Right cardiac atrium (tissue), 5 donors: ENCODE data around the gene GPX2. TPM values are rescaled to one million over a fixed set of nuclear protein-coding genes. Genes with fewer than 3 reads are reported as not detected.
A peak's percentile ranks its signal among the peaks of the same experiment; 100 is the strongest.

Source experiments
- ATAC-seq, 2 donors: fragments of 200-7000 bp; cut with Tn5 transposase; one replicate each; pipeline versions ENCODE4 v1.8.0 to v1.9.1; 2020; ENCODE audit warnings: moderate library complexity in 2 of 2, mild to moderate bottlenecking in 1 of 2
- DNase-seq, 3 donors: peaks; one replicate each; pipeline ENCODE4 v3.0.0-alpha.2; 2020
- H3K27ac ChIP-seq: one replicate; pipeline ENCODE4 v1.5.1; 2013; ENCODE audit warnings: mild to moderate bottlenecking, low read length, control low read depth, moderate library complexity
- H3K27me3 ChIP-seq: one replicate; pipeline ENCODE4 v1.6.1; 2013; ENCODE audit not compliant: control insufficient read depth, insufficient read depth
- H3K4me1 ChIP-seq: one replicate; pipeline ENCODE4 v1.6.1; 2013; ENCODE audit warnings: low read length; ENCODE audit not compliant: control insufficient read depth, insufficient read depth
- H3K4me3 ChIP-seq: one replicate; pipeline ENCODE4 v1.5.1; 2013; ENCODE audit warnings: low read length, control low read depth
- H3K9me3 ChIP-seq: one replicate; pipeline ENCODE4 v1.6.1; 2013; ENCODE audit warnings: low read length; ENCODE audit not compliant: control insufficient read depth
- WGBS: extraction: QIAGEN DNeasy Blood & Tissue Kit; methylation state at CpG from one replicate; pipeline ENCODE4 v1.1.7; 2013; 5-methylcytosine and 5-hydroxymethylcytosine counted together
- intact Hi-C, 4 donors: fragments of 100-400 bp; cut with DNase I; formaldehyde crosslinking; loops; one replicate each; pipeline versions ENCODE4 v1.11.0 to v1.14.0; 2022 to 2023
- long read RNA-seq, 4 donors: library from polyadenylated mRNA; unstranded; transcript quantifications; one replicate each; pipeline ENCODE4 v2.0.0, GENCODE V29; 2020 to 2021
- polyA plus RNA-seq: library from polyadenylated mRNA; stranded (reverse); fragments of 200-250 nt; gene quantifications from one replicate; pipeline ENCODE4 v1.2.3, GENCODE V29; 2013
- total RNA-seq, 4 donors: library from RNA; stranded (reverse); fragmentation: NEBNext Ultra II Directional; extraction: Animal tissue kit (Norgen Biotek cat#: 25700); gene quantifications; one replicate each; pipeline ENCODE4 v1.2.1, GENCODE V29; 2021
- donor health status: healthy with polysubstance abuse.
- donor health status: DM: no; HTN: yes; CAD: no.
- donor health status: DM: no; HTN: no; CAD: no.
- donor health status: DM: no; HTN: yes; CAD: no; lungs with severe emphysema.
- donor health status: DM: yes; HTN: yes; CAD: no.

Gene GPX2
- not detected for total RNA-seq
- 0.23 TPM for polyA plus RNA-seq
- long read RNA-seq, donor 1 = 0 reads
- long read RNA-seq, donor 2 = 0 reads
- long read RNA-seq, donor 3 = 0 reads
- long read RNA-seq, donor 4 = 0 reads

GRCh38 chr14:64942531-64943111 lies at the start of gene GPX2:
GPX2 (minus strand) TSS chr14:64942745; CDS start chr14:64942726, 19 bp downstream.
- Histone ChIP-seq H3K4me3 (no peak within 1 kb of the TSS), H3K4me1 (no peaks in the 10 kb centered on the region), H3K27me3 (no peaks in the 10 kb centered on the region), H3K9me3 (no peaks in the 10 kb centered on the region), H3K27ac (no peak within 1 kb of the TSS)
- intact Hi-C loops = no loop called here
- DNase-seq = no peak
- no peak for ATAC-seq
- 90% methylated on average over 13 of the region's 13 CpGs for WGBS

GRCh38 chr14:64990939-64991338 lies 48.4 kb upstream of the GPX2 start:
- ATAC-seq = no peak
- no peak for DNase-seq
- no peak overlapping the region for H3K4me3 ChIP-seq
- H3K9me3 ChIP-seq = no peaks in the 10 kb centered on the region
- peaks cover 3% of the 10 kb centered on the region for H3K4me1 ChIP-seq
- H3K27ac ChIP-seq = no peak overlapping the region
- no peaks in the 10 kb centered on the region for H3K27me3 ChIP-seq
- WGBS = 91% methylated on average over 4 of the region's 4 CpGs
- intact Hi-C loops = no loop called here

DNA sequence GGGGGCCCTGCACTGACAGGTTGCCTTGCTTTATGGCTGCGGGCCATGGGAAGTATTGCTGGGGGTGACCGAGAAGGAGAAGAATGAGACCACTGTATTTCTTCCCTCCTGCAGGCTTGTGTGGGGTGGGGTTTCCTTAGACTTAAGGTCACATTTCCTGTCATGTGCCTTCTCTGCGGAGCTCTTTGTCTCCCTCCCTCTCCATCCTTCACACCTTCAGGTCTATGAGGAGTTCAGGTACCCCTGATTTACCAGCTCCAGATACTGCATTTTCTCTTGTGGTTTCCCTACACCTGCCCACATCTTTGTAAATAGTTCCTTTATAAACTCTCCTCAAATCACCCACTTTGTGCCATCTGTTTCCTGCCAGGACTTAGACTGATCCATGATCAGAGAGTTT lies 47.8 kb upstream of the GPX2 start:
- Histone ChIP-seq H3K27me3 (no peaks in the 10 kb centered on the region), H3K4me3 (no peak overlapping the region), H3K9me3 (no peaks in the 10 kb centered on the region), H3K27ac (no peak overlapping the region), H3K4me1 (peaks cover 3% of the 10 kb centered on the region)
- ATAC-seq (no peak), DNase-seq (no peak)
- 50% methylated on average over 3 of the region's 3 CpGs for WGBS
- intact Hi-C loops = no loop called here

GRCh38 chr14:64987438-64987767 lies 44.9 kb upstream of the GPX2 start:
- DNase-seq (no peak), ATAC-seq (no peak)
- WGBS = 1% methylated on average over 8 of the region's 8 CpGs
- Histone ChIP-seq H3K9me3 (no peaks in the 10 kb centered on the region), H3K27ac (peak overlapping the region; percentile 83), H3K4me3 (peak overlapping the region; percentile 56), H3K27me3 (no peaks in the 10 kb centered on the region), H3K4me1 (peaks cover 3% of the 10 kb centered on the region)
- intact Hi-C loops = no loop called here

GRCh38 chr14:64986648-64987437 lies 44.3 kb upstream of the GPX2 start, which contains the start of gene FNTB:
FNTB (plus strand) TSS chr14:64986895; CDS start chr14:64986954, 59 bp downstream.
- peak within 1 kb of the TSS; percentile 83 for H3K27ac ChIP-seq
- peaks cover 3% of the 10 kb centered on the region for H3K4me1 ChIP-seq
- H3K4me3 ChIP-seq = peak within 1 kb of the TSS; percentile 56
- intact Hi-C loops = no loop called here
- H3K27me3 ChIP-seq = no peaks in the 10 kb centered on the region
- under 1% methylated on average over 65 of the region's 65 CpGs for WGBS
- peak; percentile 99 for ATAC-seq
- DNase-seq = peak; percentile 97 to 99 (median 97)
- no peaks in the 10 kb centered on the region for H3K9me3 ChIP-seq

DNA sequence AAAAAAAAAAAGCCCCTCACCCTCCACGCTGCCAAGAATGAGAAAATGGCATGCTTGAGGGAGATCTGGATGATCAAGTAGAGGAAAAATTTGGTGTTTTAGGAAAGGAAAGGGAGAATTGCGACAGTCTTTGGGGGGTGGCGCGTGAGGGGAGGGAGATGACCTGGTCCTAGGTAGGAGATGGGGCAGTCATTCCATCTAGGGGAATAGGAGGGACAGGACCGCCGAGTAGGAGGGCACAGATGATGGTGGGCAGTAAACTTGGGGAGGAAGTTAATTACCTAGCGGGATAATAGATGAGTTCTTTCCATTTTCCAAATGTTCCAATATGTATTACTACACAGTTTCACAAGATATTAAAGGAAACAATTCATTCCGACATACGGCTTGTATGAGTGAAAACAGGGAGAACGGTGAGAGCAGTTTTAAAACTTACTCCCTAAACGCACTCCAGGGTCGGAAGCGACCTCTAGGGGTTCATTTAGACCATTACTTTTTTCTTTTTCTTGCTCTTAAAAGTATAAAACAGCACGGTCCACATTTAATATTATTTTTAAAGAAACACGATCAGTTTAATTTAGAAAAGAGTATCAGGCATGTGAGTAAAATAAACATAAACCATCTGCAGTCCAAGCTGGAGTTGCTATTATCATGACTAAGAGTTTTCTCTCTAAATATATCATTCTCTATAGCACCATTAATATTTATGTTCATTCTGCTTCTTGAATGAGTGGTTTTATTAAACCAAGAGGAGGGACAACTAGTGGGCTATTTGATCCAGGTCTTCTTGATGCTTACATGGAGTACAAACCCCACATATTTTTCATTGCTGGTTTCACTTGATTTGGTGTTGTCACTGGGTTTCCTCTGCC lies 41.1 kb upstream of the GPX2 start:
- DNase-seq (no peak), ATAC-seq (no peak)
- Histone ChIP-seq H3K27ac (no peak overlapping the region), H3K4me3 (peak overlapping the region; percentile 33), H3K9me3 (no peaks in the 10 kb centered on the region), H3K4me1 (no peaks in the 10 kb centered on the region), H3K27me3 (no peaks in the 10 kb centered on the region)
- WGBS = 9% methylated on average over 15 of the region's 15 CpGs
- intact Hi-C loops = loop anchor here in 1 of 4 donors (5.0 kb wide), 1 partner anchor 161 kb away; no protein-coding TSS in a partner anchor

DNA sequence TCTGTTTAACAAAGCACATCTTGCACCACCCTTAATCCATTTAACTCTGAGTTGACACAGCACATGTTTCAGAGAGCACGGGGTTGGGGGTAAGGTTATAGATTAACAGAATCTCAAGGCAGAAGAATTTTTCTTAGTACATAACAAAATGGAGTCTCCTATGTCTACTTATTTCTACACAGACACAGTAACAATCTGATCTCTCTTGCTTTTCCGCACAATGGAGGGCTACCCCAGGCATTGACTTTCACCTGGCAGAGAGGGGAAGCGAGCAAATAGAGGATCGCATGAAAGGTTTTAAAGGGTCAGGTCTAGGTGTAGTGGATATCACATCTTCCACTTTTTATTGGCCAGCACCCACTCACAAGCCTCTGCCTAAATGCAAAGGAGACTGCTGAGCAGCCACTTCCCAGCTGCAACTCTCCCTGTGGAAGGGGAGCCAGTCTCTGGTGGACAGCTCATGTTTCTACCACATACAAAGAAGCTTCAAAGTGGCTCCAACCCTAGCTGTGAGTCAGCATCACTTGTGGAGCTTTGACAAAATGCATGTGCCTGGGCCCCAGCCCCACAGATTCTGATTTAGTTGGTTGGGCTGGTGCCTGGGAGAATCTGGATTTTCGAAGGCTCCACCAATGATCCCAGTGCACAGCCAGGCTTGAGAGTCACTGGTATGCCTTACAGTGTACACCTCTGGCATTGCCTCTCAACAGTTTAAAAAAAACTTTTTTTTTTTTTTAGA lies 37.0 kb upstream of the GPX2 start:
- Histone ChIP-seq H3K27me3 (no peaks in the 10 kb centered on the region), H3K4me1 (no peaks in the 10 kb centered on the region), H3K4me3 (no peak overlapping the region), H3K9me3 (no peaks in the 10 kb centered on the region), H3K27ac (no peak overlapping the region)
- intact Hi-C loops = loop anchor here in 2 of 4 donors (5.0 to 10.0 kb wide), 2 partner anchors 155 to 157 kb away; no protein-coding TSS in a partner anchor
- ATAC-seq (no peak), DNase-seq (no peak)
- WGBS = 84% methylated on average over 5 of the region's 5 CpGs

GRCh38 chr14:64974563-64974962 lies 32.0 kb upstream of the GPX2 start:
- Histone ChIP-seq H3K27me3 (no peaks in the 10 kb centered on the region), H3K4me3 (no peak overlapping the region), H3K27ac (no peak overlapping the region), H3K4me1 (no peaks in the 10 kb centered on the region), H3K9me3 (no peaks in the 10 kb centered on the region)
- ATAC-seq = no peak
- no peak for DNase-seq
- 58% methylated on average over 8 of the region's 8 CpGs for WGBS
- intact Hi-C loops = loop anchor here in 1 of 4 donors (10.0 kb wide), 1 partner anchor 150 kb away; no protein-coding TSS in a partner anchor

- Histone ChIP-seq H3K9me3 (no peaks in the 10 kb centered on the region), H3K4me1 (no peaks in the 10 kb centered on the region), H3K27me3 (no peaks in the 10 kb centered on the region), H3K4me3 (no peak overlapping the region), H3K27ac (no peak overlapping the region)
- intact Hi-C loops = loop anchor here in 1 of 4 donors (10.0 kb wide), 1 partner anchor 149 kb away; no protein-coding TSS in a partner anchor
- no peak for ATAC-seq
- no peak for DNase-seq
- 96% methylated on average over 9 of the region's 9 CpGs for WGBS
These were observed 31.3 kb upstream of the GPX2 start for GRCh38 chr14:64973826-64974225.

GRCh38 chr14:64973026-64973442 lies 30.5 kb upstream of the GPX2 start:
- H3K4me3 ChIP-seq = no peak overlapping the region
- 74% methylated on average over 8 of the region's 8 CpGs for WGBS

More at GRCh38 chr14:64973026-64973442, 30.5 kb upstream of the GPX2 start:
- no peak overlapping the region for H3K27ac ChIP-seq
- no peaks in the 10 kb centered on the region for H3K4me1 ChIP-seq
- intact Hi-C loops = loop anchor here in 1 of 4 donors (10.0 kb wide), 1 partner anchor 148 kb away; no protein-coding TSS in a partner anchor
- H3K27me3 ChIP-seq = no peaks in the 10 kb centered on the region
- ATAC-seq = no peak
- no peaks in the 10 kb centered on the region for H3K9me3 ChIP-seq
- no peak for DNase-seq
